GM21367 (cell line): ENCODE measurements around the gene PLCH1.
A peak's percentile ranks its signal among the peaks of the same experiment; 100 is the strongest.

ENCODE experiments used
- ATAC-seq: cut with Tn5 transposase; IDR thresholded peaks from one replicate; pipeline ENCODE4 v1.9.1; 2021; ENCODE audit not compliant: unreplicated experiment

The PLCH1 gene

DNA sequence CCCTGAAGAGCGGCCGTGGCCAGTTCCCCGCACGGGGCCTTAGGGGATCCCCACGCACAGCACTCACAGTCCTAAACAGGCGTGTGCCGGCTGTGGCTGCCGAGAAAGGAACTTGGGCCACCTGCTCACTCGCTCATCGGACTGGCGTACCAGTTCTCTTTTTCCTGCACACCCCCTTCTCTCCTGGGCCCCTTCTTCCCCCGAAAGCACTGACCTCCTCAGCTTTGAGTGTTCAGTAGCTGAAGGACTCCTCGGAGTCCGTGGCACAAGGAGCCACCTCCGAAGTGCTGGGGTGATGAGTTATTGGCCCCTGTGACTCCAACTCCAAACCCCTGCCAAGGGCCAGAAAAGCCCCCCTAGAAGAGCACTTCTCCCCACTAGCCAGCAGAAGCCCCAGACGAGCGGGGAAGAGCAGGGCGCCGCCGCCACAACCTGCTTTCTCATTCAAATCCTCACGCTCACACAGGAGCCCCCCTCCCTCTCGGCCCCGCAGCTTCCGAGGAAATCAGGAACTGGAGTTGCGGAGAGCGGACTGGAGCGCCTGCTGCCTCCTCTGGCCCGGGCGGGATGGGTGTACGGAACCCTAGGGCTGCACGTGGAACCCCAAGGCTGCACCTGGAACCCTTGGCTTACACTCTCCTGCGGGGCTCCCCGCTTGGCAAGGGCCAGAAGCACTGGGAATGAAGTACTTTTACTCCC is at the start of gene PLCH1:
PLCH1 (minus strand) TSS at position 446 of the 699 bp plus-strand sequence. CDS start 40,847 bp downstream, outside the sequence.
- ATAC-seq, result peak; percentile 48

DNA sequence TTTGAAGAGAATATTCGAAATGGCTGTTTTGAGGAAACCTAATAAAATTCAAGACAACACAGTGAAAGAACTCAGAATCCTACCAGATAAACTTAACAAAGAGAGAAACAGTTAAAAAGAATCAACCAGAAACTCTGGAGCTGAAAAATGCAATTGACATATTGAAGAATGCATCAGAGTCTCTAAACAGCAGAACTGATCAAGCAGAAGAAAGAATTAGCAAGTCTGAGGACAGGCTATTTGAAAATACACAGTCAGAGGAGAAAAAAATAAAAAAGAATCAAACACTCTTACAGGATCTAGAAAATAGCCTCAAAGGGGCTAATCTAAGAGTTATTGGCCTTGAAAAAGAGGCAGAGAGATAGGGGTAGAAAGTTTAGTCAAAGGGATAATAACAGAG is 47.7 kb upstream of the PLCH1 start:
- no peak for ATAC-seq

GRCh38 chr3:155791190-155791589 is 46.3 kb upstream of the PLCH1 start:
- no peak for ATAC-seq

DNA sequence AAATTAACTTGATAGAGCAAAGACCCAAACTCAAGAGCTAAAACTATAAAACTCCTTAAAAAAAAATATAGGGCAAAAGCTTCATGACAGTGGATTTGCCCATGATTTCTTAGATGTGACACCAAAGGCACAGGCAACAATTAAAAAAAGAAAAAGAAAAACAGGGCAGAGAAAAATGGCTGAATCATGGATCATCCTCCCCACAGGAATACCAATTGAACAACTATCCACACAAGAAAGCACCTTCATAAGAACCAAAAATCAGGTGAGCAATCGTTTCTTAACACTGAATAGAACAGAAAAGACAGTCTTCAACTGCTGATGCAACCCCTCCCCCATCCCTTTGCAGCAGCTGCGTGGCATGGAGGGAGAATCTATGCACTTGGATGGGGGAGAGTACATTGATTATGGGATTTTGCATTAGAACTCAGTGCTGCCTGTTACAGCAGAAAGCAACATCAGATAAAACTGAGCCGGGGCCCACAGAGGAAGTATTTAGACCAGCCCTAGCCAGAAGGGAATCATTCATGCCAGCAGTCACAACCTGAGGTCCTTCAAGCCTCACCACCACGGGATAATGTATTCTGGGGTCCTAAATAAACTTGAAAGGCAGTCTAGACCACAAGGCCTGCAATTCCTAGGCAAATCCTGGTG is 45.5 kb upstream of the PLCH1 start:
- ATAC-seq, result no peak

DNA sequence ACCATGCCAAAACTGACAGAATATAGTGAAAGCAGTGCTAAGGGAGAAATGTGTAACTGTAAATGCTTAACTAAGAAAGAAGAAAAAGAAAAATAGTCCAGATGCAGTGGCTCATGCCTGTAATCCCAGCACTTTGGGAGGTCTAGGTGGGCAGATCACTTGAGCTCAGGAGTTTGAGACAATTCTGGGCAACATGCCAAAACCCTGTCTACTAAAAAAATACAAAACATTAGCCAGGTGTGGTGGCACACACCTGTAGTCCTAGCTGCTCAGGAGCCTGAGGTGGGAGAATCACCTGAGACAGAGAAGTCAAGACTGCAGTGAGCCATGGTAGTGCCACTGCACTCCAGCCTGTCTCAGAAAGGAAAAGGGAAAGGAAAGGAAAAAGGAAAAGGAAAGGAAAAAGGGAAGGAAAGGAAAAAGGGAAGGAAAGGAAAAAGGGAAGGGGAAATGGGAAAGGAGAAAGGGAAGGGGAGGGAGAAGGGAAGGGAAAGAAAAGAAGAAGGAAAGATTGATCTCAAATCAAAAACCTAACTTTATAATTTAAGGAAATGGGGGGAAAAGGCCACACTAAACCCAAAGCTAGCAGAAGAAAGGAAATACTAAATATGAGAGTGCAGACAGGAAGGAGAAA is 40.9 kb upstream of the PLCH1 start:
- no peak for ATAC-seq

DNA sequence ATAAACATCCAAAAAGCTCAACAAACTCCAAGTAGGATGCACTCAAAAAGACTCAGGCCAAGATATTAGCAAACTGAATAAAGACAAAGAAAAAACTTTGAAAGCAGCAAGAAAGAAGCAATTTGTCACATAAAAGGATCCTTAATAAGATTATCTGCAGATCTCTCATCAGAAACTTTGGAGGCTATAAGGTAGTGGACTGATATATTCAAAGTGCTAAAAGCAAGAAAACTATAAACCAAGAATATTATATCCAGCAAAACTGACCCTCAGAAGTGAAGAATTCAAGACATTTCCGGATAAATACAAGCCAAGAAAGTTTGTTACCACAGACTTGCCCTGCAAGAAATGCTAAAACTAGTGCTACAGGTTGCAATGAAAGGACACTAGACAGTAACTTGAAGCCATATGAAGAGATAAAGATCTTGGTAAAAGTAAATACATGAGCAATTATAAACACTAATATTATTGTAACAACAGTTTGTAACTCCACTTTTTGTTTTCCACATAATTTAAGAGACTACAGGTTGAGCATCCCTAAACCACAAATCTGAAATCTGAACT is 37.6 kb upstream of the PLCH1 start:
- no peak for ATAC-seq

GRCh38 chr3:155780291-155780690 is 35.4 kb upstream of the PLCH1 start:
- ATAC-seq, result no peak

DNA sequence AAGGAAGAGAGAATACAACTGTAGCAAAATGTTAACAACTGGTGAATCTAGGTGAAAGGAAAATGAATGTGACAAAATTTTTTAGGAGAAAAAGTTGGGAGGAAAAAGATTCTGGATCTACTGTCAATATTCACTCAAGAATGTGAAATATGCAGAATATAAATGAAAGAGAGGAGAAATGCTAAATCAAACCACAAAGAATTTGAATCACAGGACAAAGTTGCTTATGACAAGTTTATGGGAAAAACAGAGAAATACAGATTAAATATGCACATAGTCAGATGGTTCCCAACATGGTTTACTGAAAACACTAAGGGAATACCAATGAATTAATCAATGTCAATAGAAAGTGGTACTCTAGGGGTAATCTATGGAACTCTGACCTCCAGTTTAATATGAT is 33.6 kb upstream of the PLCH1 start:
- ATAC-seq, result no peak

DNA sequence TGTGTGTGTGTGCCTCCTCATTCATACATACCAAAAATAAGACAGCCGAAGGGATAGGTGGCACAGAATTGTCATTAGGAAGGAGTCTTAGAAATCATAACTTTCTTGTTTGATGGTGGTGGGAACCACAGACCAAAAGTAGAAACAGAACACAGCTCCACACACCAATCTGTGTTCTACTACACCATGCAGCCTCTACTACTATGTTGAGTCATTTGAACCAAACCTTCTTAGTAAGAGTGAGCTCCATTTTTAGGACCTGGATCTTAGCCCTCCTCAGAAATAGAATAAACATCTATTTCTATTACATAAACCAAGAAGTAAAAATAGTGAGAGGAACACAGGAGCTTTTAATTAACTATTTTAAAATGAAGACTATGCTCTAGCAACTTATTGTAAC is 27.9 kb upstream of the PLCH1 start:
- ATAC-seq, result no peak

DNA sequence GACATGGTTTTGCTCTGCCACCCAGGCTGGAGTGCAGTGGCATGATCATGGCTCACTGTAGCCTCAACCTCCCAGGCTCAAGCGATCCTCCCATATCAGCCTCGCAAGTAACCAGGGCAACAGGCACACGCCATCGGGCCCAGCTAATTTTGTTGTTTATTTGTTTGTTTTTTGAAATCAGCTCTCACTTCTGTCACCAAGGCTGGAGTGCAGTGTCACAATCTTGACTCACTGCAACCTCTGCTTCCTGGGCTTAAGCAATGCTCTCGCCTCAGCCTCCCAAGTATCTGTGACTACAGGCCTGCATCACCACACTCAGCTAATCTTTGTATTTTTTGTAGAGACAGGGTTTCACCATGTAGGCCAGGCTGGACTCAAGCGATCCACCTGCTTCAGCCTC is 26.3 kb upstream of the PLCH1 start:
- no peak for ATAC-seq

DNA sequence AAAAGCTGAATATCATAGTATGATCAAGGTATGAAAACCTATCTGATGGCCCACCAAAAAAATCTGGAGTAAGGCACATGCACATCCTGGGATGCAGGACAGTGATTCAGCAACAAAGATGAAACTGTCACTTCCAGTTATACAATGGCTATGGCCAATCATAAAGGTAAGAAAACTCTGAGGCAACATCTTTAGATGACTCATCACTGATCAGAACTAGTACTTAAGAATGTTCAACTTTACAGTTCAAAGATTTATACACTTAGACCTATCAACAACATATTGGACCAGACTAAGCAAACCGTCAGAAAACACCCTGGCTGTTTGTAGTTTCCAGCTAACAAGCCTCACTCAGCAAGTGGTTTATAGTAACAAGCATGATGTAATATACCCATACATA is 21.3 kb upstream of the PLCH1 start:
- no peak for ATAC-seq

GRCh38 chr3:155763870-155764463 is 19.1 kb upstream of the PLCH1 start:
- no peak for ATAC-seq

DNA sequence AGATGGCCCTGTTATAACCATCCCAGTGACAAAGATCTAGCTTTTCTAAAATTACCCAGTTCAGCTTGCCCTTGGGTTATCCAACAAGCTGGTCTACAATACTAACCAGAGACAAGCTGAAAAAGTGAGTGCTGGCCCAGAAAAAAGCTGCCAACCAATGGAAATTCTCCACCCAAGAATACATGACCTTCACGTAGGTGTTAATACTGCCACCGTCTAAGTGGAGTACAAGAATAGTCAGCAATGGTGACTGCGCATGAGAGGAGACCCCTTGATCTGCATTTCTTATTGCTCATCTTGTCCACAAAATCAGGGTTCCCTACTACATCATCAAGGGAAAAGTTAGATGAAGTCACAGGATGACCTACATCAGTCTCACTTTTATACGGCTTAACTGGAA is 15.8 kb upstream of the PLCH1 start:
- no peak for ATAC-seq

DNA sequence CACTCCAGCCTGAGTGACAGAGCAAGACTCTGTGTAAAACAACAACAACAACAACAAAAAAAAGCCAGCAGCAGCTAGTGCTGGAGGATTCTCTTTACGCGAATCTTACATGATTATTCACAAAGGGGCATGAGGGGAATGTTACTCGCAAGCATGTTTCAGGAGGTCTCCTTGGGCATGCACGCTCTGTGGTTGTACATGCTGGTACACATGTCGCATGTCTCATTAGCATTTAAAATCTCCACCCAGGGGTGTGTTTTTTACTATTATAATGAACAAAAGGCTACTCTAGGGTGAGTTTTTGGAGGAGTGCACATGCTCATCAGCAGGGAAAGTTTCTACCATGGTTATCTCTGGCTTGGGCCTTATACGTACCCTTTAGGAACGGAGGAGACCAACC is 12.7 kb upstream of the PLCH1 start:
- no peak for ATAC-seq

DNA sequence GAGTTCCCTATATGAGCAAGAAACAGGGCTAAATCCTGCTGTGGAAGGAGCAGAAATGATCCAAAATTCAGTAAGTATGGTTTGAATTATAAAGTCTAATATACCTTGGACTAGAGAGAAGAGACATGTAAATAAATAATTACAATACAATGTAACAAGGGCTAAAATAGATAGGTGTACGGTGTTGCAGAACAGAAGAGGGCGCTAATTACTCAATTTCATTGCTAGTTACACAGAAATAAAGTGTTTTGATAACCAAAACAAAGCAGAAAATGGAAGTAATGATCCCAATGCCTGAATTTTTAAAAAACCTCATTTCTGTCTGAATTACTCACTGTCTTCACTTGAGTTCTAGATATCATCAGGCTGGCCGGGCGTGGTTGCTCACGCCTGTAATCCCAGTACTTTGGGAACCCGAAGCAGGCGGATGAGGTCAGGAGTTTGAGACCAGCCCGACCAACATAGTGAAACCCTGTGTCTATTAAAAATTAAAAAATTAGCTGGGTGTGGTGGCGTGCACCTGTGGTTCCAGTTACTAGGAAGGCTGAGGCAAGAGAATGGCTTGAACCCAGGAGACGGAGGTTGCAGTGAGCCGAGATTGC is 8.3 kb upstream of the PLCH1 start:
- ATAC-seq, result no peak

GRCh38 chr3:155748611-155749365 is 3.9 kb upstream of the PLCH1 start:
- no peak for ATAC-seq

DNA sequence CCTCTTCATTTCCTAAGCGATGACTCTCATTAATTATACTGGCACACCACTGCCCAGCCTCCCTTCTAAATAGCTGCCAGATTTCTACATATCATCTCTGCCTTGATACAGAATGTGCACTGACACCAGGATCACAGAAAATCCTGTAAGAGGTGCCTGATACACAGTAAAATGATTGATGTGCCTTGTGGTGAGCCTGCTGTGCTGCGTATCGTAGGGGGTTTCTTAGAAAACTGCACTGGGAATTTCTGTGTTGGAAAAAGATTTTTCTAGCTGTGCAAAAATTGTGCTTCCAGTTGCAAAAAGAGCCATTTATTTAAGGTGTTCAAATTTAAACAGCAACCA is 3.0 kb upstream of the PLCH1 start:
- ATAC-seq, result no peak

DNA sequence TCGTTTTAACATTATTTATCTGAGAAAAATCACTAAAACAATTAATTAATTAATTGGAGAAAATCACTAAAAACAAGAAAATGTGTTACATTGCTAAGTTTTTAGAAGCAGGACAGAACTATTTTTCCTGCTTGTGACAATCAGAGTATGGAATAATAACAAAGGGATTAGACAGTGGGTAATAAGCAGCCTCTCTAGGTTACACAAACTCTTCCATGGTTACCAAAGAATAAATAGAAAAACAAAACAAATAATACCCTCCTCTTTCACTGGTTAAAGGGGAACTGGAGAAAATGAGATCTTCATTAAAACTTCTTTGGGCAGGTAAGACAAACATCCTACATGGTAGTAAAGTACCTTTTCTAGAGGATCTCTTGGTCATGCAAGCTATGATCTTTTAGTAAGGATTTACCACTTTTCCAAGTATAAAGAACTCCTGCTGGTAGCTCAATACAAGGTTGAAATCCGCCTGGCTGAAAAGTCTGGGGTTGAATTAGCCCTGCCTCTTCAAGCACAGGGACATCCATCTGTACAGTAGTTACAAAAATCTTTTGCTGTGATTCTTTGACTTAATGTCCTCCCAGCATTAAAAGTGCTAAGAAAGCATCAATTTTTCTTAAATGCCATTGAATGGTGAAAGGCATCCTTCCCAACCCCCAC is 2.5 kb upstream of the PLCH1 start:
- ATAC-seq, result no peak

GRCh38 chr3:155746703-155747102 is 1.8 kb upstream of the PLCH1 start:
- no peak for ATAC-seq
